OCI-LY1 (cell line): Measurements from ENCODE around the gene LIN28B.

Experiments used
- EZH2 ChIP-seq: fragments of 200-600 bp; sonication (generic), shearing (Covaris generic); IDR thresholded peaks from 2 replicates; pipeline ENCODE4 v1.8.0; 2017; ENCODE audit warnings: borderline replicate concordance, mixed run types, mild to moderate bottlenecking, antibody characterized with exemption, low read length, moderate library complexity, mixed read lengths
- TF ChIP-seq, protein P1 (sequence below): fragments of 200-600 bp; sonication (generic), shearing (Covaris generic); IDR thresholded peaks from 2 replicates; pipeline ENCODE4 v1.5.1; 2017; ENCODE audit warnings: mild to moderate bottlenecking, antibody characterized with exemption, low read length, moderate library complexity, mixed read lengths

- TF ChIP-seq, protein P1, sequence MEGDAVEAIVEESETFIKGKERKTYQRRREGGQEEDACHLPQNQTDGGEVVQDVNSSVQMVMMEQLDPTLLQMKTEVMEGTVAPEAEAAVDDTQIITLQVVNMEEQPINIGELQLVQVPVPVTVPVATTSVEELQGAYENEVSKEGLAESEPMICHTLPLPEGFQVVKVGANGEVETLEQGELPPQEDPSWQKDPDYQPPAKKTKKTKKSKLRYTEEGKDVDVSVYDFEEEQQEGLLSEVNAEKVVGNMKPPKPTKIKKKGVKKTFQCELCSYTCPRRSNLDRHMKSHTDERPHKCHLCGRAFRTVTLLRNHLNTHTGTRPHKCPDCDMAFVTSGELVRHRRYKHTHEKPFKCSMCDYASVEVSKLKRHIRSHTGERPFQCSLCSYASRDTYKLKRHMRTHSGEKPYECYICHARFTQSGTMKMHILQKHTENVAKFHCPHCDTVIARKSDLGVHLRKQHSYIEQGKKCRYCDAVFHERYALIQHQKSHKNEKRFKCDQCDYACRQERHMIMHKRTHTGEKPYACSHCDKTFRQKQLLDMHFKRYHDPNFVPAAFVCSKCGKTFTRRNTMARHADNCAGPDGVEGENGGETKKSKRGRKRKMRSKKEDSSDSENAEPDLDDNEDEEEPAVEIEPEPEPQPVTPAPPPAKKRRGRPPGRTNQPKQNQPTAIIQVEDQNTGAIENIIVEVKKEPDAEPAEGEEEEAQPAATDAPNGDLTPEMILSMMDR, result no peak
- TF ChIP-seq EZH2, result no peak
Observed at GRCh38 chr6:104986625-104987024, 29.7 kb downstream of the LIN28B start.
